HEK293T (cell line): ENCODE measurements around the gene MYZAP.

ENCODE experiments used
- ARNT ChIP-seq: fragments of 450-650 bp; IDR thresholded peaks from 2 replicates; pipeline ENCODE4 v1.6.1; 2017; ENCODE audit warnings: mild to moderate bottlenecking
- BHLHE40 ChIP-seq: fragments of 450-650 bp; IDR thresholded peaks from 2 replicates; pipeline ENCODE4 v1.6.1; 2016; ENCODE audit warnings: mild to moderate bottlenecking, moderate library complexity, borderline replicate concordance
- FOXA1 ChIP-seq: fragments of 450-650 bp; IDR thresholded peaks from 2 replicates; pipeline ENCODE4 v1.6.1; 2016; ENCODE audit warnings: mild to moderate bottlenecking
- FOXM1 ChIP-seq: fragments of 450-650 bp; IDR thresholded peaks from 2 replicates; pipeline ENCODE4 v1.6.1; 2017; ENCODE audit warnings: mild to moderate bottlenecking, borderline replicate concordance
- HDGF ChIP-seq: fragments of 450-650 bp; IDR thresholded peaks from 2 replicates; pipeline ENCODE4 v1.6.1; 2017; ENCODE audit warnings: antibody characterized with exemption, borderline replicate concordance
- L3MBTL2 ChIP-seq: fragments of 450-650 bp; conservative IDR thresholded peaks from 2 replicates; pipeline ENCODE4 v1.6.1; 2016; ENCODE audit warnings: mild to moderate bottlenecking
- ZNF384 ChIP-seq: fragments of 450-650 bp; IDR thresholded peaks from 2 replicates; pipeline ENCODE4 v1.6.1; 2016

DNA sequence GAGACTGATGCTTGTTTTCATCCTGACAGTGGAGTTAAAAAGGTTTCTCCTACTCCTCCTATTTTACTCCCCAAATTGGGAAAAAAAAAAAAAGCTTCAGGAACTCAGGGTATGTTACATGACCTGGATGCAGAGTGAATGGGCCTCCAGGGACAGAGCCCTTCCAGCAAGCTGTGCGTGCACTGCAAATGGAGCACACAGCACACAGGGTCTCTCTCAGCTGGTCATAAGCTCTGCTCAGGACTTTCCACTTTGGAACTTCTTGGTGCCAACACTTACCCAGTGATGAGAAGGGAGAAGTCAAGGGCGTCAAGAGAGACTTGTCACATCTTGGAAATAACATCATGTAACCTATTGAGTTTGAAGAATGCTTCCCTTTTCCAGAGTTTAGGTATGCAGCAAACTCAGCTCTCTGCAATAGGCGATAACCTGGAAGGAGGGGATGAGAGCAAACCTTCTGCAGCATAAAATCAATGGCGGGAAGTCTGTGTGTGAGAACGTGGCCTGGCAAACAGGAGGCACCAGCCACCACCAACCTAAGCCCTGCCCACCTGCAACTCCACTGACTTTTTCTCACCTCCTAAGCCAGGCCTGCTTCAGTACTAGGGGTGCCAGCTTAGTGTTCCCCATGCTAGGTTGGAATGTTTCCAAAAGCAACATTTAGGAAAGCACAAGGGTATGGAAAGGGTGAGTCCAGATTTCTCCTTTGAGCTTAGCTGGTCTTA is 39.8 kb downstream of the MYZAP start:
- no peak for TF ChIP-seq ARNT
- TF ChIP-seq FOXA1, result no peak
- no peak for TF ChIP-seq L3MBTL2
- TF ChIP-seq FOXM1, result no peak
- no peak for TF ChIP-seq BHLHE40
- no peak for TF ChIP-seq HDGF
- TF ChIP-seq ZNF384, result no peak
